Esophagus squamous epithelium (tissue), 4 donors: Measurements from ENCODE around the gene LRP8.

Experiments
- POLR2A ChIP-seq, 4 donors: fragments of 450-650 bp; IDR thresholded peaks; one replicate each; pipeline ENCODE4 v1.6.1; 2017; ENCODE audit warnings: antibody characterized with exemption in 4 of 4, mild to moderate bottlenecking in 4 of 4, moderate library complexity in 3 of 4
- TF ChIP-seq, protein P1 (sequence below), 6 experiments: fragments of 450-650 bp in 4 of 6; fragments of 200-600 bp in 2 of 6; sonication (generic) in 2 of 6; IDR thresholded peaks; one replicate each; pipeline ENCODE4 v1.5.1; 2016 to 2019; ENCODE audit warnings: antibody characterized with exemption in 6 of 6, mild to moderate bottlenecking in 4 of 6, moderate library complexity in 4 of 6

DNA sequence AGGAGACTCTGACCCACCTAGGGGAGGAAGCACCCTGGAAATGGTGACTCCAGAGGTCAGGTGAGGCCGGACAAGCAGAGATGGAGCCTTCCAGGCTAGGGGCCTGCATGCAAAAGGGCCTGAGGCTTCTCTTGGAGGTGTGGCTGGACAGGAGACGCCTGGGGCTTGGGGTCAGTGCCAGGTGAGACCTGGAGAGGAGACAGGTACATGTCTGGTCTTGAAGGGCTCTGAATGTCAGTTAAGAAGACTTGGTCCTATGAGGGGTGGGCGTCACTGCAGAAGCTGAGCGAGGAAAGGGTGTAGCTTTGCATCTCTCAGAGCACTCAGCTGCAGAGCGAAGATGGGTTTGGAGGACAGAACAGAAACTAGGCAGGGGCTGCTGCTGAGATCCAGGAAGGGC lies 14.3 kb downstream of the LRP8 start:
- TF ChIP-seq, protein P1, sequence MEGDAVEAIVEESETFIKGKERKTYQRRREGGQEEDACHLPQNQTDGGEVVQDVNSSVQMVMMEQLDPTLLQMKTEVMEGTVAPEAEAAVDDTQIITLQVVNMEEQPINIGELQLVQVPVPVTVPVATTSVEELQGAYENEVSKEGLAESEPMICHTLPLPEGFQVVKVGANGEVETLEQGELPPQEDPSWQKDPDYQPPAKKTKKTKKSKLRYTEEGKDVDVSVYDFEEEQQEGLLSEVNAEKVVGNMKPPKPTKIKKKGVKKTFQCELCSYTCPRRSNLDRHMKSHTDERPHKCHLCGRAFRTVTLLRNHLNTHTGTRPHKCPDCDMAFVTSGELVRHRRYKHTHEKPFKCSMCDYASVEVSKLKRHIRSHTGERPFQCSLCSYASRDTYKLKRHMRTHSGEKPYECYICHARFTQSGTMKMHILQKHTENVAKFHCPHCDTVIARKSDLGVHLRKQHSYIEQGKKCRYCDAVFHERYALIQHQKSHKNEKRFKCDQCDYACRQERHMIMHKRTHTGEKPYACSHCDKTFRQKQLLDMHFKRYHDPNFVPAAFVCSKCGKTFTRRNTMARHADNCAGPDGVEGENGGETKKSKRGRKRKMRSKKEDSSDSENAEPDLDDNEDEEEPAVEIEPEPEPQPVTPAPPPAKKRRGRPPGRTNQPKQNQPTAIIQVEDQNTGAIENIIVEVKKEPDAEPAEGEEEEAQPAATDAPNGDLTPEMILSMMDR (IDR thresholded peaks at IDR 0.05): no peak
- no peak for TF ChIP-seq POLR2A (IDR thresholded peaks at IDR 0.05)
